CD4-positive, alpha-beta T cell treated with Interleukin-4 for 1 hour (primary cell): ENCODE measurements around the gene DDA1.
A peak's percentile ranks its signal among the peaks of the same experiment; 100 is the strongest.
"Not testable (repeated sequence)": the region's sequence is repeated elsewhere in the genome, so short reads cannot be mapped to it uniquely, and the experiment has no call there.

Experiments
- DNase-seq, 2 donors: peaks; one replicate each; pipeline ENCODE4 v3.0.0-alpha.2; 2020 to 2022

Gene DDA1

GRCh38 chr19:17348700-17349099, 39.3 kb downstream of the DDA1 start:
- DNase-seq, result no peak

GRCh38 chr19:17351815-17352435, 42.6 kb downstream of the DDA1 start:
- DNase-seq, result no peak

- no peak for DNase-seq
These were observed 43.4 kb downstream of the DDA1 start for GRCh38 chr19:17352608-17353280.

GRCh38 chr19:17353386-17353785, 44.0 kb downstream of the DDA1 start:
- no peak for DNase-seq

- no peak for DNase-seq
These were observed 47.8 kb downstream of the DDA1 start for GRCh38 chr19:17357078-17357666.

- DNase-seq, result no peak
These were observed 48.4 kb downstream of the DDA1 start for GRCh38 chr19:17357724-17358123.

GRCh38 chr19:17358395-17358794, 49.0 kb downstream of the DDA1 start:
- DNase-seq, result no peak

- no peak for DNase-seq
These were observed 50.8 kb downstream of the DDA1 start for GRCh38 chr19:17359905-17360800.

GRCh38 chr19:17363852-17364605, 54.7 kb downstream of the DDA1 start:
- DNase-seq, result not testable (repeated sequence)

- DNase-seq, result no peak
These were observed 56.0 kb downstream of the DDA1 start for GRCh38 chr19:17365361-17365760.

GRCh38 chr19:17370026-17370587, 60.7 kb downstream of the DDA1 start:
- peak in 1 of 2 donors; percentile 27 for DNase-seq
